BJ (cell line): ENCODE data around the gene PAXX. TPM values are rescaled to one million over a fixed set of nuclear protein-coding genes. Genes with fewer than 3 reads are reported as not detected.

ENCODE experiments used
- CTCF ChIA-PET: fragments of 350-600 bp; formaldehyde crosslinking; extraction: SDS; loops from one replicate; lab custom pipeline; 2021; ENCODE audit warnings: antibody characterized with exemption, inconsistent platforms; lab: Yijun Ruan, JAX
- POLR2A ChIA-PET: fragments of 300-600 bp; sonication (Branson Sonifier 250); formaldehyde crosslinking; extraction: SDS; loops from one replicate; lab custom pipeline; 2021; ENCODE audit warnings: antibody characterized with exemption; lab: Charles Lee
- DNase-seq: peaks from one replicate; pipeline ENCODE4 v3.0.0-alpha.2; 2011; ENCODE audit warnings: low read depth
- H3K27me3 ChIP-seq: 2 replicates; pipeline ENCODE4 v1.6.0; 2011; ENCODE audit warnings: low read length; ENCODE audit not compliant: control insufficient read depth, insufficient read depth
- H3K36me3 ChIP-seq: 2 replicates; pipeline ENCODE4 v1.5.1; 2011; ENCODE audit warnings: low read length; ENCODE audit not compliant: control insufficient read depth, insufficient read depth
- H3K4me3 ChIP-seq: 2 replicates; pipeline ENCODE4 v1.5.1; 2011; ENCODE audit warnings: low read depth, mild to moderate bottlenecking, control low read depth, low read length
- polyA plus RNA-seq: library from polyadenylated mRNA; depleted of rRNA; stranded (reverse); fragments of >200 nt; gene quantifications from 2 replicates; pipeline ENCODE4 v1.2.3, GENCODE V29; 2011
- TF ChIP-seq, protein P1 (sequence below): IDR thresholded peaks from 2 replicates; pipeline ENCODE4 v1.5.1; 2011; ENCODE audit warnings: low read depth, mild to moderate bottlenecking, control low read depth, inconsistent platforms, low read length, moderate library complexity; ENCODE audit not compliant: insufficient read depth

The PAXX gene
- polyA plus RNA-seq, 1 experiment = 11.8 TPM

DNA sequence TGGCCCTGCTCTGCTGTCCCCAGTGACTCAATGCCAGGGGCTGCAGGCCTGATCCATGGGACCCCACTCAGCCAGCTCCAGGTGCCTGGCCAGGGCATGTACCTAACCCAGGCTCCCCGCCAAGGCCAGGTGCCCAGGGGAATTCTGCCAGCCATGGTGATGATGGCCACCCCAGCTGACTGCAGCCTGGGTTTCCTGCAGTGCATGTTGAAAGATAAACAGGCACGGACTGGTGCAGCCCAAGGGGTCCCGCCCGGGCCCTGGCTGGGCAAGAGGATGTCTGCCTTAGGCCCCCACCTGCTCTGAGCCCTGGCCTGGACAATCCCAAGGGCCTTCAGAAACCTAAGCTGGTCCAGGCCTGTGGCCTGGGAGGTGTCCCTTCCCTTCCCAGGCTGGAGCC lies 34.6 kb downstream of the PAXX start:
- ChIA-PET CTCF (interaction anchor here (0.7 to 10.7 kb wide), 10 partner anchors 9 to 238 kb away, joined by 3 to 50 read pairs (median 3); partner anchors contain the start of genes AJM1, CLIC3 and SAPCD2), POLR2A (no interaction called here)
- no peak for DNase-seq
- peak overlapping the region; percentile 64 for H3K4me3 ChIP-seq
- H3K27me3 ChIP-seq = no peaks in the 10 kb centered on the region
- TF ChIP-seq, protein P1, sequence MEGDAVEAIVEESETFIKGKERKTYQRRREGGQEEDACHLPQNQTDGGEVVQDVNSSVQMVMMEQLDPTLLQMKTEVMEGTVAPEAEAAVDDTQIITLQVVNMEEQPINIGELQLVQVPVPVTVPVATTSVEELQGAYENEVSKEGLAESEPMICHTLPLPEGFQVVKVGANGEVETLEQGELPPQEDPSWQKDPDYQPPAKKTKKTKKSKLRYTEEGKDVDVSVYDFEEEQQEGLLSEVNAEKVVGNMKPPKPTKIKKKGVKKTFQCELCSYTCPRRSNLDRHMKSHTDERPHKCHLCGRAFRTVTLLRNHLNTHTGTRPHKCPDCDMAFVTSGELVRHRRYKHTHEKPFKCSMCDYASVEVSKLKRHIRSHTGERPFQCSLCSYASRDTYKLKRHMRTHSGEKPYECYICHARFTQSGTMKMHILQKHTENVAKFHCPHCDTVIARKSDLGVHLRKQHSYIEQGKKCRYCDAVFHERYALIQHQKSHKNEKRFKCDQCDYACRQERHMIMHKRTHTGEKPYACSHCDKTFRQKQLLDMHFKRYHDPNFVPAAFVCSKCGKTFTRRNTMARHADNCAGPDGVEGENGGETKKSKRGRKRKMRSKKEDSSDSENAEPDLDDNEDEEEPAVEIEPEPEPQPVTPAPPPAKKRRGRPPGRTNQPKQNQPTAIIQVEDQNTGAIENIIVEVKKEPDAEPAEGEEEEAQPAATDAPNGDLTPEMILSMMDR = no peak
- H3K36me3 ChIP-seq = no peaks in the 10 kb centered on the region; the same call in 1 of the 2 replicates

DNA sequence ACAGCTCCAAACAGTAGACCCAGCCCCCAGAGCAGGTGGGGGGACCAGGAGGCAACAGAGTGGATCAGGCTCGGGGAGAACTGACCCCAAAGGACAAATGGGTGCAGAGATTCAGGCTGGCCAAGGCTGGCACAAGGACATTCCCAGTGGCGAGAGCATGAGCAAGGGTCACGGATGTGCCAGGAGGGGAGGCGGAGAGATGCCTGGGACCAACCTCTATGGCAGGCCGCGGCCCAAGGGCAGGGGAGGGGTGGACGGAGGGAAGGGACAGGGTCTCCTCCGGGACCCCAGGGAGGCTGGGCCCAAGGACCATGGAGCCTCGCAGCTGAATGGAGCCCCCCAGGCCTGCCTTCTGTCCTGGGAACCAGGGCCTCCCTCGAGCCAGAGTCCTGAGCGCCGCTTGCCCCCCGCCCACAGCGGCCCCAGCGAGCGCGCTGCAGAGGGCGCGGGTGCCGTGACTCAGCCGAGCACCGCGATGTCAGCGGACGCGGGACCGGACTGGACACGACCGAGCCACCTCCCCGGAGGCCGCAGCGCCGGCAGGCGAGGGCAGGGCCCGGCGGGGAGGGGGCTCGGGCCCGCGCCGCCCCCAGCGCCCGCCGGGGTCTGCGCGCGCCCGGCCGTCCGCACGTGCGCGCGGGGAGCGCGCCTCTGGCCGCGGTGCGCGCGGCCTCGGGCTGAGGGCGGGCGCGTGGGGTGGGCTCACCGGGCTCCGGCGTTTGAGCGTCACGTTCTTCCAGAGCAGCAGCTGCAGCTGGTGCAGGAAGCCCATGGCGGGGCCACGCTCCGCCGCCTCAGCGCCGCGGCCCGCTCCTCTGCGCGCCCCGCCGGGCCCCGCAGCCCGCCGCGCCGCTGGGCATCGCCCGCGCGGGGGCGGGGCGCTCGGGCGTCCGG lies 35.4 kb downstream of the PAXX start, which contains the start of gene ABCA2:
TSS of gene ABCA2 (minus strand) at position 869 of the 894 bp plus-strand sequence. CDS start at position 772, 97 bp downstream.
- TF ChIP-seq, protein P1 = no peak
- H3K4me3 ChIP-seq = peak within 1 kb of the TSS; percentile 64
- DNase-seq = no peak
- no peaks in the 10 kb centered on the region for H3K27me3 ChIP-seq
- CTCF ChIA-PET = interaction anchor here (0.7 to 10.7 kb wide), 18 partner anchors 8 to 235 kb away, joined by 3 to 50 read pairs (median 6); partner anchors contain the start of genes AJM1, CLIC3, RNF224 and SAPCD2
- H3K36me3 ChIP-seq = no peaks in the 10 kb centered on the region; the same call in 1 of the 2 replicates
- POLR2A ChIA-PET = interaction anchor here (0.6 kb wide), 1 partner anchor 43 kb away, joined by 3 read pairs; no protein-coding TSS in a partner anchor

DNA sequence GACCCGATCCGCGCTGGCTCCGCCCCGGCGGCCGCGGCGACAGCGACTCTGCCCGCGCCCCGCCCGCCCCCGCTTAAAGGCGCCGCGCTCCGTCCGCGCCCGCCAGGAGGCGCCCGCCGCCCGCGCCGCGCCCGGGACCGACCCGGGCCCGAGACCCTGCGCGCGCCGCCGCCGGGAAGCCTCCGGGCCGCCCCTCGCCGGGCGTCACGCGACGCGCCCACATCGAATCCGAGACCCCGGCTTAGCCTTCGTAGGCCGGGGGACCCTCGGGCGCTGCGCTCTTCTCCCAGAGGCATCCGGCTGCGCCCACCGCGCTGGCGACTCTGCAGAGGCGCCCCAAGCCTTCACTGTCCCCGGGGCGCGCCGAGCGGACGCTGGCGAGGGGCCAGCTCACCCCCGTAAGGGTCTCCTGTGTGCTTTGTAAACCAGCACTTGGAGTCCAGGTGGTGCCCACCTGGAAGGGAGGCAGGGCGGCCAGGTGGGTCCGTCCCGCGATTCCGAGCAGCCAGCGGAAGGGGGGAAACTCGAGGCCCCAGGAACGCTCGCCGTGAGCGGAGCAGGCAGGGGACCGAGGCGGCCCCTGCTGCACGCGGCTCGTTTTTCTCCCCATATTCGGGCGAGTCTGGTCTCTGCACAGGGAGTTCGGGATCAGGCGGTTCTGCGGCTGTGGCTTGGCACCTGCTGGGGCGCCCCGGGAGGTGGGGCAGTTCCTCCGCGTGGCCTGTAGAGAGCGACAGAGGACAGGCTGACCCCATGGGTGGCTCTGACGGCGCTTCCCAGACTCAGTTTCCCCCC lies 36.2 kb downstream of the PAXX start:
- ChIA-PET CTCF (interaction anchor here (0.7 to 10.7 kb wide), 57 partner anchors 8 to 299 kb away, joined by 3 to 50 read pairs (median 5); partner anchors contain the start of genes AJM1, CLIC3, MAN1B1 and NPDC1), POLR2A (no interaction called here)
- no peak for DNase-seq
- TF ChIP-seq, protein P1 = peak; percentile 35
- Histone ChIP-seq H3K27me3 (no peaks in the 10 kb centered on the region), H3K4me3 (peak overlapping the region; percentile 64), H3K36me3 (no peaks in the 10 kb centered on the region; the same call in 1 of the 2 replicates)

DNA sequence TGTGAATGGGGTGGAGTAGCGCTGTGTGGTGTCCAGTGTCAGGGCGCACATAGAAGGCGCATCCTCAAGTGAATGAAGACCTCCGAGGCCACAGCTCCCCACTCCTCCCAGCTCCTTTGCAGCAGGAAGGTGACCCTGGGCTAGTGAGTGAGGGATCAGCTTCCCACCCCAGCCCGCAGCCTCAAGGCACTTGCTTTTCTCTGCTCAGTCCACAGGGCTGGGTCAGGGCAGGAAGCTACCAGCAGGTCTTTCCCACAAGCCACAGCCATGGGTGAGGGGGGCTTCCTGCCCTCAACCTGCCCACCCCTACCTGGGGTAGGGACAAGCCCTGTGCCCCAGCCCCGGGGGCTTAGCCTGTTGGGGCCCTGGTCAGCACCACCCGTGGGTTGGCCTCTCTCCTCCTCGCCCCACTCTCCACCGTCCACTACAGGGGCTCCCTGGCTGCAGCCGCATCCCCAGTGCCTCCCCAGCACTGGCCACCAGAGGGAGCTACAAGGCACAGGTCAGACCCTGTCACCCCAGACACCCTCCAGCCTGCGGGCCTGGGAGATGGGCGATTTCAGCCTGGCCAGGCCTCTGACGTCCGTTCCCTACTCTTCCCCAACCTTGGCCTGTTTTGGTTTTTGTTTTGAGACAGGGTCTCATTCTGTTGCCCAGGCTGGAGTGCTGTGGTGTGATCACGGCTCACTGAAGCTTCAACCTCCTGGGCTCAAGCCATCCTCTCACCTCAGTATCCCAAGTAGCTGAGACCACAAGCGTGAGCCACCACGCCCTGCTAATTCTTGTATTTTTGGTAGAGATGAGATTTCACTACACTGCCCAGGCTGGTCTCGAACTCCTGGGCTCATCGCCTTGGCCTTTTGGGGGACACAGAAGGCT lies 37.1 kb downstream of the PAXX start:
- DNase-seq = no peak
- Histone ChIP-seq H3K4me3 (no peak overlapping the region; the same call in 1 of the 2 replicates), H3K36me3 (no peaks in the 10 kb centered on the region; the same call in 1 of the 2 replicates), H3K27me3 (no peaks in the 10 kb centered on the region)
- ChIA-PET CTCF (interaction anchor here (0.6 to 3.3 kb wide), 64 partner anchors 9 to 300 kb away, joined by 3 to 48 read pairs (median 4); partner anchors contain the start of genes AJM1, CLIC3, MAN1B1 and NPDC1), POLR2A (interaction anchor here (0.6 kb wide), 1 partner anchor 182 kb away, joined by 5 read pairs; no protein-coding TSS in a partner anchor)
- TF ChIP-seq, protein P1 = peak; percentile 95
